ENCODE data around the gene CUZD1. TPM values are rescaled to one million over a fixed set of nuclear protein-coding genes. Genes with fewer than 3 reads are reported as not detected.

Gene CUZD1
- polyA plus RNA-seq: 0.66 TPM in 1 of 2 replicates, not detected in the other

GRCh38 chr10:122845783-122846332, at the start of gene CUZD1:
Gene CUZD1 (minus strand): TSS chr10:122845857. CDS start chr10:122845843, 14 bp downstream.

GRCh38 chr10:122879339-122880273, 33.9 kb upstream of the CUZD1 start, which contains the start of gene FAM24B:
Gene FAM24B (minus strand): TSS chr10:122879581. CDS start chr10:122850515, 29,066 bp downstream.

Other genes with a start within 250 kb of the CUZD1 start
- not detected in 2 replicates for gene C10orf120, start 146.0 kb downstream of the CUZD1 start, polyA plus RNA-seq
- 28.0 and 36.0 TPM in 2 replicates for gene FAM24B, start 33.7 kb upstream of the CUZD1 start, polyA plus RNA-seq
- gene FAM24A, start 64.8 kb upstream of the CUZD1 start, polyA plus RNA-seq: not detected in 2 replicates
- 21.1 and 40.9 TPM in 2 replicates for gene C10orf88, start 108.4 kb upstream of the CUZD1 start, polyA plus RNA-seq
- gene PSTK, start 134.5 kb upstream of the CUZD1 start, polyA plus RNA-seq: 54.8 and 71.3 TPM in 2 replicates
- 11.2 and 13.7 TPM in 2 replicates for gene IKZF5, start 162.9 kb upstream of the CUZD1 start, polyA plus RNA-seq
- 19.3 and 25.1 TPM in 2 replicates for gene ACADSB, start 163.1 kb upstream of the CUZD1 start, polyA plus RNA-seq